K562 (cell line): ENCODE results near the gene SEC24A. TPM values are rescaled to one million over a fixed set of nuclear protein-coding genes. Genes with fewer than 3 reads are reported as not detected.
A peak's percentile ranks its signal among the peaks of the same experiment; 100 is the strongest.

Source experiments
- ATAC-seq: fragments of 200-7000 bp; cut with Tn5 transposase; 3 replicates; pipeline ENCODE4 v1.9.1; 2020; ENCODE audit warnings: moderate library complexity
- BruUV-seq: library from RNA; stranded (reverse); fragments of 400-500 nt; replicated peaks from 2 replicates; lab custom pipeline; 2021; lab: Mats Ljungman, UMichigan
- CTCF ChIA-PET: fragments of 300-600 bp; formaldehyde crosslinking; extraction: SDS; loops from one replicate; lab custom pipeline; 2021; ENCODE audit warnings: low intra/inter-chr PET ratio; lab: Yijun Ruan, JAX
- POLR2A ChIA-PET: fragments of 300-600, 350-650 bp; sonication (Branson Sonifier 250); formaldehyde crosslinking; extraction: SDS; loops from one replicate; lab custom pipeline; 2021; ENCODE audit warnings: antibody characterized with exemption, inconsistent platforms; lab: Yijun Ruan, JAX
- DNase-seq, 4 experiments: peaks; one replicate each; pipeline versions ENCODE4 v3.0.0 to v3.0.0-alpha.2; 2011 to 2018; ENCODE audit warnings: low spot score in 3 of 4, mixed read lengths in 3 of 4; ENCODE audit errors: extremely low read depth in 1 of 4
- FAIRE-seq: peaks from 2 replicates; lab custom pipeline; 2011; peaks lifted over from hg19 to GRCh38; lab: Jason Lieb, UNC
- H2AFZ ChIP-seq: 2 replicates; pipeline ENCODE4 v1.6.0; 2011; ENCODE audit warnings: low read depth, low read length, control low read depth, inconsistent platforms
- H3K27ac ChIP-seq: fragments of 200-600 bp; 3 replicates; pipeline ENCODE4 v1.8.0; 2011; ENCODE audit warnings: low read depth, mild to moderate bottlenecking, control low read depth, inconsistent platforms, low read length, moderate library complexity, mixed read lengths; ENCODE audit errors: extremely low read depth
- H3K27me3 ChIP-seq, 2 experiments: fragments of 300-600 bp in 1 of 2; 2 replicates in 1 of 2; 3 replicates in 1 of 2; pipeline versions ENCODE4 v1.6.0 to v1.8.0; 2011; ENCODE audit warnings: inconsistent platforms in 2 of 2, low read length in 2 of 2, mild to moderate bottlenecking in 1 of 2, mixed read lengths in 1 of 2, moderate library complexity in 1 of 2; ENCODE audit not compliant: control insufficient read depth in 2 of 2, insufficient read depth in 2 of 2
- H3K36me3 ChIP-seq: fragments of 300-600 bp; 3 replicates; pipeline ENCODE4 v1.8.0; 2011; ENCODE audit warnings: mild to moderate bottlenecking, low read length, inconsistent platforms; ENCODE audit not compliant: control insufficient read depth, insufficient read depth
- H3K4me1 ChIP-seq, 2 experiments: fragments of 200-600 bp in 1 of 2; replicated peaks in 1 of 2; 2 replicates in 1 of 2; 3 replicates in 1 of 2; pipeline versions ENCODE4 v1.5.1 to v1.8.0; 2011; ENCODE audit warnings: inconsistent platforms in 2 of 2, low read length in 2 of 2, mild to moderate bottlenecking in 1 of 2, mixed read lengths in 1 of 2, moderate library complexity in 1 of 2; ENCODE audit not compliant: control insufficient read depth in 2 of 2, insufficient read depth in 2 of 2
- H3K4me2 ChIP-seq: 2 replicates; pipeline ENCODE4 v1.6.1; 2011; ENCODE audit warnings: low read length, control low read depth, inconsistent platforms, mixed read lengths; ENCODE audit not compliant: insufficient read depth
- H3K4me3 ChIP-seq: fragments of 200-600 bp; sonication (generic), shearing (Covaris generic); 2 replicates; pipeline ENCODE4 v1.5.1; 2016; ENCODE audit warnings: control low read depth, inconsistent platforms
- H3K79me2 ChIP-seq: fragments of 200-600 bp; 3 replicates; pipeline ENCODE4 v1.8.0; 2011; ENCODE audit warnings: low read length, inconsistent platforms; ENCODE audit not compliant: control insufficient read depth, insufficient read depth
- H3K9ac ChIP-seq, 2 experiments: 2 replicates each; pipeline versions ENCODE4 v1.6.0 to v1.6.1; 2011; ENCODE audit warnings: low read depth in 2 of 2, low read length in 2 of 2, control low read depth in 1 of 2, inconsistent platforms in 1 of 2, mild to moderate bottlenecking in 1 of 2, mixed read lengths in 1 of 2; ENCODE audit not compliant: insufficient read depth in 1 of 2
- H3K9me1 ChIP-seq: one replicate; pipeline ENCODE4 v1.6.0; 2011; ENCODE audit warnings: inconsistent platforms, mild to moderate bottlenecking, low read length, moderate library complexity; ENCODE audit not compliant: control insufficient read depth, insufficient read depth
- H3K9me3 ChIP-seq: replicated peaks from 2 replicates; pipeline ENCODE4 v1.5.1; 2011; ENCODE audit warnings: low read depth, low read length, inconsistent platforms; ENCODE audit not compliant: control insufficient read depth, insufficient read depth
- H4K20me1 ChIP-seq: replicated peaks from 2 replicates; pipeline ENCODE4 v1.6.1; 2011; ENCODE audit warnings: low read length, inconsistent platforms, mixed read lengths; ENCODE audit not compliant: control insufficient read depth, insufficient read depth
- ATF3 ChIP-seq, 2 experiments: fragments of 450-650 bp in 1 of 2; sonication (generic) in 1 of 2; formaldehyde crosslinking in 1 of 2; IDR thresholded peaks in 1 of 2; conservative IDR thresholded peaks in 1 of 2; 2 replicates each; pipeline versions ENCODE4 v1.6.1 to v1.8.1; 2016 to 2023; ENCODE audit warnings: mild to moderate bottlenecking in 2 of 2, moderate library complexity in 2 of 2, inconsistent platforms in 1 of 2, missing genetic modification reagents in 1 of 2
- E2F4 ChIP-seq: sonication (generic); formaldehyde crosslinking; IDR thresholded peaks from 2 replicates; pipeline ENCODE4 v1.8.0; 2022; ENCODE audit warnings: mild to moderate bottlenecking, low read depth, missing genetic modification reagents
- HEY1 ChIP-seq: fragments of 250-450 bp; sonication (Bioruptor Pico); IDR thresholded peaks from 2 replicates; pipeline ENCODE4 v1.5.0; 2020; ENCODE audit warnings: mild to moderate bottlenecking, moderate library complexity, borderline replicate concordance
- KLF13 ChIP-seq: fragments of 450-650 bp; IDR thresholded peaks from 2 replicates; pipeline ENCODE4 v1.6.1; 2016; ENCODE audit warnings: missing genetic modification characterization, low read depth, mild to moderate bottlenecking, missing compliant biosample characterization, moderate library complexity, borderline replicate concordance
- POLR2B ChIP-seq: fragments of 450-650 bp; IDR thresholded peaks from 2 replicates; pipeline ENCODE4 v1.6.1; 2018; ENCODE audit warnings: low read depth; ENCODE audit not compliant: partially characterized antibody
- RBBP5 ChIP-seq: fragments of 200-600 bp; sonication (generic); IDR thresholded peaks from 2 replicates; pipeline ENCODE4 v1.6.1; 2012; ENCODE audit warnings: borderline replicate concordance, mild to moderate bottlenecking, low read length, control low read depth, inconsistent platforms; ENCODE audit not compliant: insufficient read depth, poor library complexity, severe bottlenecking
- THAP12 ChIP-seq: fragments of 250-450 bp; sonication (Bioruptor Pico); IDR thresholded peaks from 2 replicates; pipeline ENCODE4 v1.9.0; 2021; ENCODE audit warnings: mild to moderate bottlenecking, inconsistent platforms
- WGBS: fragments of 100-300 bp; shearing (Covaris generic); methylation state at CpG from one replicate; pipeline ENCODE4 v1.1.6; 2016; ENCODE audit warnings: low coverage, mixed read lengths; ENCODE audit not compliant: insufficient coverage; ENCODE audit errors: missing lambda C conversion rate; 5-methylcytosine and 5-hydroxymethylcytosine counted together
- in situ Hi-C: fragments of 300-500 bp; cut with MboI; formaldehyde crosslinking; loops from 4 replicates; pipeline ENCODE4 v1.15.0; 2018; ENCODE audit warnings: inconsistent platforms, mixed read lengths
- intact Hi-C: fragments of 100-400 bp; cut with micrococcal nuclease; formaldehyde crosslinking; loops from 2 replicates; pipeline ENCODE4 v1.14.2; 2022
- polyA plus RNA-seq, 8 experiments: library from polyadenylated mRNA; depleted of rRNA in 4 of 8; stranded (reverse) in 5 of 8; unstranded in 3 of 8; fragments of >200 nt; fragmentation: Nextera tagmentation in 2 of 8; fragmentation: Illumina TruSeq in 1 of 8; extraction: Ambion mirVana in 2 of 8; extraction: Trizol in 1 of 8; gene quantifications; 2 replicates each; pipeline versions ENCODE4 v1.2.1 to v1.2.3, GENCODE V29; 2011 to 2014; ENCODE audit warnings: inconsistent platforms in 1 of 8, missing spikeins in 1 of 8
- total RNA-seq, 7 experiments: library from RNA; depleted of rRNA in 6 of 7; stranded (reverse); fragments of >200 nt in 6 of 7; fragmentation: Illumina TruSeq in 2 of 7; extraction: Trizol in 2 of 7; gene quantifications; 2 replicates each; pipeline versions ENCODE4 v1.2.1 to v1.2.3, GENCODE V29; 2011 to 2021; ENCODE audit warnings: low replicate concordance in 1 of 7
- TF ChIP-seq, protein P1 (sequence below), 3 experiments: fragments of 200-800 bp in 1 of 3; fragments of 250-450 bp in 1 of 3; fragments of 450-650 bp in 1 of 3; sonication (Bioruptor Pico) in 1 of 3; sonication (Bioruptor generic) in 1 of 3; formaldehyde crosslinking in 1 of 3; IDR thresholded peaks; 2 replicates each; pipeline versions ENCODE4 v1.6.1 to v1.8.0; 2016 to 2022; ENCODE audit warnings: mild to moderate bottlenecking in 2 of 3, missing genetic modification characterization in 2 of 3, missing compliant biosample characterization in 1 of 3, moderate library complexity in 1 of 3

SEC24A gene
- total and polyA plus RNA-seq, 9 of the 15 experiments (the other 6 are each of a cell fraction or from before 2014, with no cell fraction given) = 7.9 to 36.5 (median 17.5) TPM

- H3K79me2 ChIP-seq = peaks cover 51% of the 10 kb centered on the region
- WGBS = under 1% methylated on average over 66 of the region's 73 CpGs
- CTCF ChIA-PET = interaction anchor here (1.0 kb wide), 1 partner anchor 145 kb away, joined by 3 read pairs; no protein-coding TSS in a partner anchor
- peak; percentile 88 for TF ChIP-seq POLR2B
- TF ChIP-seq, protein P1, sequence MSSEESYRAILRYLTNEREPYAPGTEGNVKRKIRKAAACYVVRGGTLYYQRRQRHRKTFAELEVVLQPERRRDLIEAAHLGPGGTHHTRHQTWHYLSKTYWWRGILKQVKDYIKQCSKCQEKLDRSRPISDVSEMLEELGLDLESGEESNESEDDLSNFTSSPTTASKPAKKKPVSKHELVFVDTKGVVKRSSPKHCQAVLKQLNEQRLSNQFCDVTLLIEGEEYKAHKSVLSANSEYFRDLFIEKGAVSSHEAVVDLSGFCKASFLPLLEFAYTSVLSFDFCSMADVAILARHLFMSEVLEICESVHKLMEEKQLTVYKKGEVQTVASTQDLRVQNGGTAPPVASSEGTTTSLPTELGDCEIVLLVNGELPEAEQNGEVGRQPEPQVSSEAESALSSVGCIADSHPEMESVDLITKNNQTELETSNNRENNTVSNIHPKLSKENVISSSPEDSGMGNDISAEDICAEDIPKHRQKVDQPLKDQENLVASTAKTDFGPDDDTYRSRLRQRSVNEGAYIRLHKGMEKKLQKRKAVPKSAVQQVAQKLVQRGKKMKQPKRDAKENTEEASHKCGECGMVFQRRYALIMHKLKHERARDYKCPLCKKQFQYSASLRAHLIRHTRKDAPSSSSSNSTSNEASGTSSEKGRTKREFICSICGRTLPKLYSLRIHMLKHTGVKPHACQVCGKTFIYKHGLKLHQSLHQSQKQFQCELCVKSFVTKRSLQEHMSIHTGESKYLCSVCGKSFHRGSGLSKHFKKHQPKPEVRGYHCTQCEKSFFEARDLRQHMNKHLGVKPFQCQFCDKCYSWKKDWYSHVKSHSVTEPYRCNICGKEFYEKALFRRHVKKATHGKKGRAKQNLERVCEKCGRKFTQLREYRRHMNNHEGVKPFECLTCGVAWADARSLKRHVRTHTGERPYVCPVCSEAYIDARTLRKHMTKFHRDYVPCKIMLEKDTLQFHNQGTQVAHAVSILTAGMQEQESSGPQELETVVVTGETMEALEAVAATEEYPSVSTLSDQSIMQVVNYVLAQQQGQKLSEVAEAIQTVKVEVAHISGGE (CRISPR knock-in tag; IDR thresholded peaks at IDR 0.05) = peak in 1 of 3 experiments; percentile 80; a peak in 2 of 6 replicates
- TF ChIP-seq RBBP5 = peak; percentile 94
- TF ChIP-seq KLF13 = no peak
- TF ChIP-seq THAP12 (CRISPR knock-in tag) = peak; percentile 99
- TF ChIP-seq ATF3 (IDR thresholded peaks at IDR 0.05) = no peak
- peak; percentile 58 for TF ChIP-seq ATF3 (CRISPR knock-in tag; conservative IDR thresholded peaks at IDR 0.05)
- TF ChIP-seq HEY1 (CRISPR knock-in tag) = no peak
- peak; percentile 7; the same call in 1 of the 2 replicates for TF ChIP-seq E2F4
These were observed 110.1 kb downstream of the SEC24A start, which contains the start of gene DDX46 for GRCh38 chr5:134758504-134759341. Gene DDX46 (plus strand): TSS chr5:134758779. CDS start chr5:134758939, 160 bp downstream.

More at GRCh38 chr5:134758504-134759341, 110.1 kb downstream of the SEC24A start, which contains the start of gene DDX46:
- Histone ChIP-seq H2AFZ (peak within 1 kb of the TSS; percentile 100), H3K4me3 (peak within 1 kb of the TSS; percentile 80), H3K9me3 (no peaks in the 10 kb centered on the region), H3K4me2 (peak within 1 kb of the TSS; percentile 89), H3K9ac (peak within 1 kb of the TSS; percentile 78 to 99), H3K9me1 (no peaks in the 10 kb centered on the region), H4K20me1 (peaks cover 4% of the 10 kb centered on the region), H3K27ac (peak within 1 kb of the TSS; percentile 81), H3K27me3 (no peaks in the 10 kb centered on the region), H3K4me1 (peaks cover 6 to 15% of the 10 kb centered on the region in 2 experiments; a peak in 4 of 5 replicates), H3K36me3 (peaks cover 29% of the 10 kb centered on the region)
- peak; percentile 98 for ATAC-seq
- POLR2A ChIA-PET = interaction anchor here (0.6 to 2.5 kb wide), 12 partner anchors 10 to 666 kb away, joined by 3 to 21 read pairs (median 4); partner anchors contain the start of genes CAMLG and PCBD2
- DNase-seq = peak; percentile 93 to 97 (median 94)
- BruUV-seq = TSS peak; percentile 61
- intact Hi-C loops (loop anchor here (1.0 kb wide), 1 partner anchor 20 kb away; the partner anchor contains the start of gene CAMLG), in situ Hi-C loops (no loop called here)
- FAIRE-seq = peak; percentile 83
